GM12801 (cell line): ENCODE results near the gene IFT81.

Experiments
- CTCF ChIP-seq: IDR thresholded peaks from one replicate; pipeline ENCODE4 v1.5.1; 2011; ENCODE audit warnings: control low read depth; ENCODE audit not compliant: insufficient read length; ENCODE audit errors: extremely low read depth

The IFT81 gene

DNA sequence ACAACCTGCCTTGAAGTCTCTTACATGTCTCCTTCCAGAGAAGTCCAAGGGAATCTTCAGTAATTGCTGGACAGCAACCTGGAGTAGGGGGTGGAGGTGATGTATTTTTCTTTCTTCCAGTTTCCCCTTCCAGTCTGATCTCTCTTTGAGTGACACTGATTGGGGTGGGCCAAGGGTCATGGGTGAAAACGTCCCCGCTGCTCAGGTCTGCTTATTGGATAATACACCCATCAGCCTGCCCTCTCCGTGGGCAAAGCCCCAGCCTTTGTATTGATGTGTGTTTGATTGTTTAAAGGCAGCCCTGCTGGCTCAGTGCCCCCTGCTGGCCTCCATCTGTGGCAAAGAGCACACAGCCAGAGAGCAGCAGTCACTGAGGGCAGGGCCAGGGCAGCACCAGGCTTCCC lies 121.2 kb downstream of the IFT81 start:
- TF ChIP-seq CTCF: no peak

- no peak for TF ChIP-seq CTCF
These were observed 122.6 kb downstream of the IFT81 start for GRCh38 chr12:110246636-110247339.

GRCh38 chr12:110247340-110248095 lies 123.4 kb downstream of the IFT81 start:
- TF ChIP-seq CTCF: no peak

GRCh38 chr12:110248096-110248447 lies 123.9 kb downstream of the IFT81 start:
- TF ChIP-seq CTCF: no peak

DNA sequence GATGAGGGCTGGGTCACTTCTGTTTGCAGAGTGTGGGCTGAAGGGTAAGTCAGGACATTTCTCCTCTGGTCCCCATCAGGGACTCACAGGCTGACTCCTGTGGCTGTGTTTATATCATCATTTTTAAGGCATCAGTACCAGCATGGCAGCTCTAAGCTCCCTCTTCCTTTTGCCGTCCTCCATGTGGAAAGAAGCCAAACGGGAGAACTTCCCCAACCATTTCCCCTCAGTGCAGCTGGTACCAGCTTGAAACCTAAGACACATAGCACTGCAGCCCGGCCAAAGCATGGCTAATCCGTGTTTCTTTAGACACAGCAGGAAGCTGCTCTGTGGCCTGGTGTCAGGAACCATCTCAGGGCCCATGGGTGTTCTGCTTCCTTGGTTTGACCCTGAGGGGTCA lies 124.9 kb downstream of the IFT81 start:
- TF ChIP-seq CTCF: no peak

- no peak for TF ChIP-seq CTCF
These were observed 125.6 kb downstream of the IFT81 start for GRCh38 chr12:110249716-110250225.

DNA sequence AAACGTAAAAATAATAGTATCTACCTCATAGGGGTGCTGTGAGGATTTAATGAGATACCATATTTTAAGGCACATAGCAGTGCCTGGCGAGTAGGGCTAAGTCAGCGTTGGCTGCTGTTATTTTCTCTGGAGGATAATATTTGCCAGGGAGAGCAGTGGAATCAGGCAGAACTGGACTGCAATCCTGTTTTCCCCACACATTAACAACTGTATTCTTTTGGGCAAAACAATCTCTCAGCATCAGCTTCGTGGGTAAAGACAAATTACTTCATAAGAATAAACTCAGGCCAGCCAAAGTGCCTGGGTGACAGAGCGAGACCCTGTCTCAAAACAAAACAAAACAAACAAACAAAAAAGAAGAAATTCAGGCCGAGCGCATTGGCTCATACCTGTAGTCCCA lies 127.2 kb downstream of the IFT81 start:
- no peak for TF ChIP-seq CTCF
